Gastroesophageal sphincter (tissue), 3 donors: ENCODE results near the gene FAM149A.

Source experiments
- CTCF ChIP-seq, 4 experiments: fragments of 200-600 bp in 2 of 4; fragments of 450-650 bp in 2 of 4; sonication (generic) in 1 of 4; IDR thresholded peaks; one replicate each; pipeline ENCODE4 v1.5.1; 2017 to 2019; ENCODE audit warnings: antibody characterized with exemption in 4 of 4, mild to moderate bottlenecking in 2 of 4, moderate library complexity in 2 of 4
- EP300 ChIP-seq: sonication (generic); formaldehyde crosslinking; IDR thresholded peaks from one replicate; pipeline ENCODE4 v1.6.1; 2017; ENCODE audit warnings: antibody characterized with exemption, mild to moderate bottlenecking
- POLR2A ChIP-seq, 2 donors: fragments of 450-650 bp; IDR thresholded peaks; one replicate each; pipeline ENCODE4 v1.6.1; 2017; ENCODE audit warnings: antibody characterized with exemption in 2 of 2, mild to moderate bottlenecking in 2 of 2, moderate library complexity in 1 of 2
- POLR2AphosphoS5 ChIP-seq: sonication (generic); formaldehyde crosslinking; IDR thresholded peaks from one replicate; pipeline ENCODE4 v1.6.1; 2017; ENCODE audit warnings: antibody characterized with exemption

GRCh38 chr4:186102931-186103330 is 1.6 kb upstream of the FAM149A start:
- TF ChIP-seq POLR2A (IDR thresholded peaks at IDR 0.05) (no peak), CTCF (IDR thresholded peaks at IDR 0.05) (no peak), POLR2AphosphoS5 (no peak), EP300 (no peak)
